GM21737 (cell line): ENCODE results near the gene SRP72.
A peak's percentile ranks its signal among the peaks of the same experiment; 100 is the strongest.

Experiments
- ATAC-seq: cut with Tn5 transposase; IDR thresholded peaks from one replicate; pipeline ENCODE4 v1.9.1; 2021; ENCODE audit warnings: mild to moderate bottlenecking, moderate library complexity; ENCODE audit not compliant: unreplicated experiment

The SRP72 gene

GRCh38 chr4:56537147-56537546, 69.7 kb downstream of the SRP72 start:
- ATAC-seq, result no peak

- no peak for ATAC-seq
Observed at GRCh38 chr4:56540826-56541225, 73.4 kb downstream of the SRP72 start.

GRCh38 chr4:56544573-56545131, 77.2 kb downstream of the SRP72 start:
- ATAC-seq, result peak; percentile 97

GRCh38 chr4:56550642-56551041, 83.2 kb downstream of the SRP72 start:
- no peak for ATAC-seq

- ATAC-seq, result no peak
Observed at GRCh38 chr4:56551516-56551915, 84.1 kb downstream of the SRP72 start.

- no peak for ATAC-seq
Observed at GRCh38 chr4:56552273-56552672, 84.9 kb downstream of the SRP72 start.
